ENCODE data around the gene COQ7. TPM values are rescaled to one million over a fixed set of nuclear protein-coding genes. Genes with fewer than 3 reads are reported as not detected.

Gene COQ7
- total and polyA plus RNA-seq, 4 donors, result 33.8 to 38.0 (median 35.6) TPM

- H3K4me1 ChIP-seq (ENCODE audit: control insufficient read depth, insufficient read depth, low read length), result peaks cover 13% of the 10 kb centered on the region
- no peak overlapping the region for H3K27ac ChIP-seq (ENCODE audit: low read depth, low read length)
- no CpG with 5 or more reads among the region's 1 CpG for WGBS (ENCODE audit: insufficient coverage)
Observed at GRCh38 chr16:19083670-19084069, 16.3 kb downstream of the COQ7 start.

DNA sequence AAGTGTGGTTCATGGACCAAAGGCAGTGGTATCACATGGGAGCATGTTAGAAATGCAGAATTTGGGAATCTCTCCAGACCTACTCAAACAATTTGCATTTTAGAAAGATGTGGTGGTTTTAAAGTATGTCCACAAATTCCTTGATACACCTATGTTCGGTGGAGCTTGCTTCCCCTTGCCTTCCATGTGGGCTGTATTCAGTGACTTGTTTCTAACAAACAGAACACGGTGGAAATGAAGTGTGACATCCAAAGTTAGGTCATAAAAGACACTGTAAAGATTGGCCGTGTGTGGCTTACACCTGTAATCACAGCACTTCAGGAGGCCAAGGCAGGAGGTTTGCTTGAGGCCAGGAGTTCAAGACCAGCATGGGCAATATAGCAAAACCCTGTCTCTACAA is 16.7 kb downstream of the COQ7 start:
- 100% methylated on average over 1 of the region's 3 CpGs for WGBS (ENCODE audit: insufficient coverage)
- H3K4me1 ChIP-seq (ENCODE audit: control insufficient read depth, insufficient read depth, low read length), result peaks cover 13% of the 10 kb centered on the region
- H3K36me3 ChIP-seq (ENCODE audit: control insufficient read depth, insufficient read depth, low read length), result peaks cover 1% of the 10 kb centered on the region
- H3K27me3 ChIP-seq (ENCODE audit: control insufficient read depth, insufficient read depth, low read length), result no peaks in the 10 kb centered on the region
- no peak overlapping the region for H3K27ac ChIP-seq (ENCODE audit: low read depth, low read length)
- no peak overlapping the region for H3K4me3 ChIP-seq (ENCODE audit: low read depth, low read length)
- DNase-seq (ENCODE audit: low read depth in 4 of 6, low spot score in 6 of 6), result no peak
- H3K9me3 ChIP-seq (ENCODE audit: control insufficient read depth, insufficient read depth, low read length), result no peaks in the 10 kb centered on the region

More at GRCh38 chr16:19083670-19084069, 16.3 kb downstream of the COQ7 start:
- no peak for DNase-seq (ENCODE audit: low read depth in 4 of 6, low spot score in 6 of 6)
- no peak overlapping the region for H3K4me3 ChIP-seq (ENCODE audit: low read depth, low read length)
- H3K36me3 ChIP-seq (ENCODE audit: control insufficient read depth, insufficient read depth, low read length), result peaks cover 5% of the 10 kb centered on the region
- no peaks in the 10 kb centered on the region for H3K9me3 ChIP-seq (ENCODE audit: control insufficient read depth, insufficient read depth, low read length)
- H3K27me3 ChIP-seq (ENCODE audit: control insufficient read depth, insufficient read depth, low read length), result no peaks in the 10 kb centered on the region

DNA sequence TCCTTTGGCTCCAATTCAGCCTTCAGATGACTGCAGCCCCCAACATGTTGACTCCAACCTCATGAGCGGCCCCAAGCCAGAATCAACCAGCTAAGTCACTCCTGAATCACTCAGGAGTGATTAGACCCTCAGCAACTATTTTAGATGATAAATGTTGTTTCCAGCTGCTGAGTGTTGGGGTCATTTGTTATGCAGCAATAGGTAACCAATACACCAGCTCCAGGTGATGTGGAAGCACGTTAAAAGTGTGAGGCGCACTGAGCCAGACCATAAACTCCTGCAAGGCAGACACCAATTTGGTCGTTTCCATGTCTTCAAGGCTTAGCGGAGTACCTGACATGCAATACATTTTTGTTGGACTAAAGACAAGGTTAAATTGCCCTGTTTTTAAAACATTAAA is 17.5 kb downstream of the COQ7 start:
- WGBS (ENCODE audit: insufficient coverage), result 94% methylated on average over 2 of the region's 5 CpGs
- Histone ChIP-seq H3K27ac (ENCODE audit: low read depth, low read length) (no peak overlapping the region), H3K4me1 (ENCODE audit: control insufficient read depth, insufficient read depth, low read length) (peaks cover 13% of the 10 kb centered on the region), H3K9me3 (ENCODE audit: control insufficient read depth, insufficient read depth, low read length) (no peaks in the 10 kb centered on the region), H3K36me3 (ENCODE audit: control insufficient read depth, insufficient read depth, low read length) (no peaks in the 10 kb centered on the region), H3K27me3 (ENCODE audit: control insufficient read depth, insufficient read depth, low read length) (no peaks in the 10 kb centered on the region), H3K4me3 (ENCODE audit: low read depth, low read length) (no peak overlapping the region)
- no peak for DNase-seq (ENCODE audit: low read depth in 4 of 6, low spot score in 6 of 6)

DNA sequence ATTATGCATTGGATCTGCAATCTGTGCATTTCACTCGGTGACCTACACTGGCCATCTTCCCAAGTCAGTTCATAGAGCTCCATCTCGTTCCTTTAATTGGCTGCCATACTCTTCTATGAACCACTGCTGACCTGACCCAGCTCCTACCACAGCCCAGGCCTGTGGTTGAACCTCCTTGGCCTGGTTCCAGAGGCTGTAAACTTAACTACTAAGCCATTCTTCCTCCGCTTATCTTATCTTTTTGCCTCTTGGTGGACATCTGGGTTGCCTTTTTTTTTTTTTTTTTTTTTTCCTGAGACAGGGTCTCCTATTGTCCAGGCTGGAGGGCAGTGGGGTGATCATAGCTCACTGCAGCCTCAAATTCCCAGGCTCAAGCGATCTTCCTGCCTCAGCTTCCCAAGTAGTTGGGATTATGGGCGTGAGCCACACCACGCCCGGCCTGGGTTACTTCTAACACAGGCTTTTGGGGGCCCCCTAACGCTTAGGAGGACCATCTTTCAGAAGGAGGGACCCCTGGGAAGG is 18.3 kb downstream of the COQ7 start:
- no peaks in the 10 kb centered on the region for H3K36me3 ChIP-seq (ENCODE audit: control insufficient read depth, insufficient read depth, low read length)
- WGBS (ENCODE audit: insufficient coverage), result 68% methylated on average over 6 of the region's 8 CpGs
- no peak for DNase-seq (ENCODE audit: low read depth in 4 of 6, low spot score in 6 of 6)
- no peaks in the 10 kb centered on the region for H3K9me3 ChIP-seq (ENCODE audit: control insufficient read depth, insufficient read depth, low read length)
- H3K27me3 ChIP-seq (ENCODE audit: control insufficient read depth, insufficient read depth, low read length), result no peaks in the 10 kb centered on the region
- H3K27ac ChIP-seq (ENCODE audit: low read depth, low read length), result no peak overlapping the region
- H3K4me3 ChIP-seq (ENCODE audit: low read depth, low read length), result no peak overlapping the region
- peaks cover 13% of the 10 kb centered on the region for H3K4me1 ChIP-seq (ENCODE audit: control insufficient read depth, insufficient read depth, low read length)

DNA sequence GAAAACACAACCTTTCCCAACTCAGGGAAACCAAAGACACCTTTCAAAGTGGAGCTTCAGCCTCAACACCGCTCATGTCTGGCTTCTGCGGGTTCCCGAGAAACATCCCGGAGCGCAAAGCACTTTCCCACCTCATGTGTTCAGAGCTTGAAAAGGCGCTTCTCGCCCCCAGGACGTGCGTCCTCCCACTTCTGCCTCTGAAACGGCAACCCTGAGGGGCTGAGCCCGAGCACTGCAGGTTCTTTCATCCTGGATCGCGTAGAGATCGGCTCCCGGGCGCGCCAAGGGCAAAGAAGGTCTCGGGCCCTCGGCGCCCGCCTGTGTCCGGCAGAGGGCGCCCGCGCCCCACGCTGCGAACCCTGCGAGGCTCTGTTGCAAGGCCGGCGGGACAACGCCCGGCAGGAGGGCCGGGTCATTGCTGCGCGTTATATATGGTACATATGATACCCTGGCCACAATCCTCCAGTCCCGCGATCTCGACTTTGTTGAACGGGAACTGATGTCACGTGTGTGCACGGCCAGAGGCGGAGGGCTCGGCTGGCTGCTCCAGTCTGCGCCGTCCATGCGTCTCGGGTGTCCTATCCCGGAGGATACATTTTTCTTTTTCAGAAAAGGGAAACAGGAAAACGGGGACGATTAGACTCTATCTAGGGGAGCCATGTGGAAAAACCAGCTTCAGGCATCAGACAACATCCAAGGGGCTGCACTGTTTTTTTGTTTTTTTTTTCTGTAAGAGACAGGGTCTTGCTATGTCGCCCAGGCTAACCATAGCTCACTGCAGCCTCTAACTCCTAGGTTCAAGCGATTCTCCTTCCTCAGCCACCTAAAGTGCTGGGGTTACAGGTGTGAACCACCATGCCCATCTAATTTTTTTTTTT is 19.1 kb downstream of the COQ7 start:
- Histone ChIP-seq H3K4me1 (ENCODE audit: control insufficient read depth, insufficient read depth, low read length) (peaks cover 13% of the 10 kb centered on the region), H3K36me3 (ENCODE audit: control insufficient read depth, insufficient read depth, low read length) (no peaks in the 10 kb centered on the region), H3K27ac (ENCODE audit: low read depth, low read length) (no peak overlapping the region), H3K9me3 (ENCODE audit: control insufficient read depth, insufficient read depth, low read length) (no peaks in the 10 kb centered on the region), H3K27me3 (ENCODE audit: control insufficient read depth, insufficient read depth, low read length) (no peaks in the 10 kb centered on the region), H3K4me3 (ENCODE audit: low read depth, low read length) (peak overlapping the region; percentile 41)
- WGBS (ENCODE audit: insufficient coverage), result 5% methylated on average over 50 of the region's 52 CpGs
- peak; percentile 53 to 92 (median 68) for DNase-seq (ENCODE audit: low read depth in 4 of 6, low spot score in 6 of 6)

DNA sequence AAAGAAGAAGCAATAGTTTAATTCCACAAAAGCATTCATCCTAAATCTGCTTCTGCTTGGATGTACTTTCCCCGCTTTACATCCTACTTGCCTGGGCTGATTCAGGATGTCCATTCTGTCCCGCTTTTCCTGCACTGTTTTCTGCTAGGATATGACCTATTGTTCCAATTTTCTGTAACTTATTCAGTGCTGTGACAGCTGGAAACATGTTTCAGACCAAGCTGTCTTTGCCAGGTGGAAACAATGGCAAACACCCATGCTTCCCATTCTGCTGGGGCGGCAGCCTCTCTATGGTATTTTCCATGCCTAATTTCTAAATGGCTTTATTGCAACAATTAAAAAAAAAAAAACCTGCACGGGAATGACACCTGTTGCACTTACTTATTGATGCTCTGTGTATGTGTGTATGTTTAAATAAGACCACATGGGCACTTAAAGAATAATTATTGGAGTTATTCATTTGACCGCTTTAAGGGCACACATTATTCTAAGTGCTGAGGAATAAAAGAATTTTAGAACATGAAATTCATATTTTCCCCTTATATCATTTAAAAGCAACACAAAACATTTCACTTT is 21.0 kb downstream of the COQ7 start:
- H3K36me3 ChIP-seq (ENCODE audit: control insufficient read depth, insufficient read depth, low read length), result no peaks in the 10 kb centered on the region
- H3K9me3 ChIP-seq (ENCODE audit: control insufficient read depth, insufficient read depth, low read length), result no peaks in the 10 kb centered on the region
- DNase-seq (ENCODE audit: low read depth in 4 of 6, low spot score in 6 of 6), result no peak
- H3K4me1 ChIP-seq (ENCODE audit: control insufficient read depth, insufficient read depth, low read length), result peaks cover 13% of the 10 kb centered on the region
- no peak overlapping the region for H3K4me3 ChIP-seq (ENCODE audit: low read depth, low read length)
- 94% methylated on average over 2 of the region's 5 CpGs for WGBS (ENCODE audit: insufficient coverage)
- H3K27ac ChIP-seq (ENCODE audit: low read depth, low read length), result no peak overlapping the region
- H3K27me3 ChIP-seq (ENCODE audit: control insufficient read depth, insufficient read depth, low read length), result no peaks in the 10 kb centered on the region

DNA sequence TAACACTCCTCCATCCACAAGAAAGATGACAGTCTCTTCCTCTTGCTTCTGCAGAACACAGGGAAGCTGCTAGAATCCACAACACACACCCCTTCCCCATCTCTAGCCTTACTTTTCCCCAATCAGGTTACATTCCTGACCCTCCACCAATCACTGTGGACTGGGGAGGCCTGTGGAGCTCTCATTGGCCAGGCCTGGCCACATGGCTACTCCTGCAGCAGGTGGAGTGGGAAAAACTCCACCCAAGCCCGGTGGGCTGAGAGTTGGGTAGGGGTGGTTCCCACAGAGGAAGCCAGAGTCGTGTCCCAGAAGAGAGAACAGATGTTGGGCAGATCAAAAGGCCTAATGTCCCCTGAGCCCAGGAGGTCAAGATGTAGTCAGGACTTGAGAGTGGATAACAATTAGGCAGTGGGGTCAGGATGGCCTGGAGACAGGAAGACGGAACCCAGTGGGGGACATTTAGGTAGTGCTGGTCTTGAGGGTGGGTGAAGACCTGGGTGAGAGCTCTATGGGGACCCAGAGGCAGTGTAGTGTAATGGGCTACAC is 22.1 kb downstream of the COQ7 start:
- WGBS (ENCODE audit: insufficient coverage), result 87% methylated on average over 3 of the region's 3 CpGs
- no peak for DNase-seq (ENCODE audit: low read depth in 4 of 6, low spot score in 6 of 6)
- Histone ChIP-seq H3K4me3 (ENCODE audit: low read depth, low read length) (no peak overlapping the region), H3K9me3 (ENCODE audit: control insufficient read depth, insufficient read depth, low read length) (no peaks in the 10 kb centered on the region), H3K4me1 (ENCODE audit: control insufficient read depth, insufficient read depth, low read length) (peaks cover 13% of the 10 kb centered on the region), H3K27ac (ENCODE audit: low read depth, low read length) (no peak overlapping the region), H3K36me3 (ENCODE audit: control insufficient read depth, insufficient read depth, low read length) (no peaks in the 10 kb centered on the region), H3K27me3 (ENCODE audit: control insufficient read depth, insufficient read depth, low read length) (no peaks in the 10 kb centered on the region)

- DNase-seq (ENCODE audit: low read depth in 4 of 6, low spot score in 6 of 6), result no peak
- no peaks in the 10 kb centered on the region for H3K27me3 ChIP-seq (ENCODE audit: control insufficient read depth, insufficient read depth, low read length)
- no peak overlapping the region for H3K27ac ChIP-seq (ENCODE audit: low read depth, low read length)
- peaks cover 8% of the 10 kb centered on the region for H3K4me1 ChIP-seq (ENCODE audit: control insufficient read depth, insufficient read depth, low read length)
- 94% methylated on average over 6 of the region's 6 CpGs for WGBS (ENCODE audit: insufficient coverage)
- H3K36me3 ChIP-seq (ENCODE audit: control insufficient read depth, insufficient read depth, low read length), result no peaks in the 10 kb centered on the region
- no peak overlapping the region for H3K4me3 ChIP-seq (ENCODE audit: low read depth, low read length)
- H3K9me3 ChIP-seq (ENCODE audit: control insufficient read depth, insufficient read depth, low read length), result no peaks in the 10 kb centered on the region
Observed at GRCh38 chr16:19090916-19091315, 23.5 kb downstream of the COQ7 start.

GRCh38 chr16:19092653-19093410 is 25.4 kb downstream of the COQ7 start:
- 83% methylated on average over 1 of the region's 2 CpGs for WGBS (ENCODE audit: insufficient coverage)
- H3K27me3 ChIP-seq (ENCODE audit: control insufficient read depth, insufficient read depth, low read length), result no peaks in the 10 kb centered on the region
- no peaks in the 10 kb centered on the region for H3K36me3 ChIP-seq (ENCODE audit: control insufficient read depth, insufficient read depth, low read length)
- H3K4me3 ChIP-seq (ENCODE audit: low read depth, low read length), result no peak overlapping the region
- no peaks in the 10 kb centered on the region for H3K4me1 ChIP-seq (ENCODE audit: control insufficient read depth, insufficient read depth, low read length)
- no peak overlapping the region for H3K27ac ChIP-seq (ENCODE audit: low read depth, low read length)
- H3K9me3 ChIP-seq (ENCODE audit: control insufficient read depth, insufficient read depth, low read length), result no peaks in the 10 kb centered on the region
- no peak for DNase-seq (ENCODE audit: low read depth in 4 of 6, low spot score in 6 of 6)

Data from spinal cord (tissue), 10 donors.